CD14-positive monocyte (primary cell): ENCODE measurements around the gene HABP4. TPM values are rescaled to one million over a fixed set of nuclear protein-coding genes. Genes with fewer than 3 reads are reported as not detected.

Source experiments
- DNase-seq, 3 donors: peaks; one replicate each; pipeline ENCODE4 v3.0.0-alpha.2; 2011 to 2022
- H2AFZ ChIP-seq: 2 replicates; pipeline ENCODE4 v1.6.0; 2012; ENCODE audit warnings: mild to moderate bottlenecking, low read depth, low read length, inconsistent platforms; ENCODE audit not compliant: insufficient read depth, poor library complexity, severe bottlenecking
- H3K27ac ChIP-seq, 2 donors: 1 replicate in 1 of 2; 2 replicates in 1 of 2; pipeline ENCODE4 v1.5.1; 2012 to 2013; ENCODE audit warnings: low read length in 2 of 2, control low read depth in 1 of 2, inconsistent platforms in 1 of 2, low read depth in 1 of 2, mild to moderate bottlenecking in 1 of 2
- H3K27me3 ChIP-seq, 2 donors: one replicate each; pipeline versions ENCODE4 v1.6.0 to v1.6.1; 2011 to 2013; ENCODE audit warnings: low read length in 2 of 2; ENCODE audit not compliant: control insufficient read depth in 2 of 2, insufficient read depth in 2 of 2
- H3K36me3 ChIP-seq, 2 donors: replicated peaks in 1 of 2; 1 replicate in 1 of 2; 2 replicates in 1 of 2; pipeline versions ENCODE4 v1.5.1 to v1.6.1; 2012 to 2013; ENCODE audit warnings: low read length in 2 of 2, control low read depth in 1 of 2, inconsistent platforms in 1 of 2, mild to moderate bottlenecking in 1 of 2; ENCODE audit not compliant: insufficient read depth in 2 of 2, control insufficient read depth in 1 of 2
- H3K4me1 ChIP-seq, 2 donors: 1 replicate in 1 of 2; 2 replicates in 1 of 2; pipeline versions ENCODE4 v1.5.1 to v1.6.1; 2012 to 2013; ENCODE audit warnings: low read length in 2 of 2, control low read depth in 1 of 2, inconsistent platforms in 1 of 2, mild to moderate bottlenecking in 1 of 2, moderate library complexity in 1 of 2; ENCODE audit not compliant: insufficient read depth in 2 of 2, control insufficient read depth in 1 of 2
- H3K4me2 ChIP-seq: replicated peaks from 2 replicates; pipeline ENCODE3; 2012; ENCODE audit warnings: low read length, moderate library complexity, mild to moderate bottlenecking; ENCODE audit not compliant: poor library complexity, severe bottlenecking; ENCODE audit errors: extremely low read depth
- H3K4me3 ChIP-seq, 3 experiments: fragments of 200-600 bp in 1 of 3; sonication (generic) in 1 of 3; replicated peaks in 1 of 3; 1 replicate in 2 of 3; 2 replicates in 1 of 3; pipeline ENCODE4 v1.5.1; 2011 to 2013; ENCODE audit warnings: low read length in 3 of 3, mild to moderate bottlenecking in 3 of 3, control low read depth in 2 of 3, low read depth in 2 of 3, inconsistent platforms in 1 of 3, moderate library complexity in 1 of 3
- H3K79me2 ChIP-seq: 2 replicates; pipeline ENCODE4 v1.6.0; 2012; ENCODE audit warnings: mild to moderate bottlenecking, control low read depth, inconsistent platforms, low read length, moderate library complexity; ENCODE audit not compliant: insufficient read depth
- H3K9ac ChIP-seq: 2 replicates; pipeline ENCODE4 v1.6.0; 2017; ENCODE audit warnings: low read length, mild to moderate bottlenecking; ENCODE audit not compliant: insufficient read depth, poor library complexity, severe bottlenecking
- H3K9me3 ChIP-seq, 2 donors: replicated peaks in 1 of 2; 1 replicate in 1 of 2; 2 replicates in 1 of 2; pipeline versions ENCODE4 v1.5.1 to v1.6.1; 2012 to 2013; ENCODE audit warnings: low read length in 2 of 2, control low read depth in 1 of 2; ENCODE audit not compliant: control insufficient read depth in 1 of 2, insufficient read depth in 1 of 2
- H4K20me1 ChIP-seq: 2 replicates; pipeline ENCODE4 v1.6.0; 2012; ENCODE audit warnings: mild to moderate bottlenecking, low read length, control low read depth, moderate library complexity; ENCODE audit not compliant: insufficient read depth
- H3K27ac Mint-ChIP-seq, 7 donors: one replicate each; pipeline ENCODE4 v1.8.0; 2020; ENCODE audit warnings: mild to moderate bottlenecking in 7 of 7, mixed read lengths in 7 of 7, moderate library complexity in 6 of 7, inconsistent platforms in 2 of 7
- H3K27me3 Mint-ChIP-seq, 3 donors: one replicate each; pipeline ENCODE4 v1.8.0; 2021 to 2022; ENCODE audit warnings: low read depth in 3 of 3, mild to moderate bottlenecking in 3 of 3, mixed read lengths in 3 of 3, moderate library complexity in 3 of 3, inconsistent platforms in 1 of 3
- H3K36me3 Mint-ChIP-seq, 2 donors: one replicate each; pipeline ENCODE4 v1.8.0; 2020; ENCODE audit warnings: mixed read lengths in 2 of 2, inconsistent platforms in 1 of 2, mild to moderate bottlenecking in 1 of 2
- H3K4me1 Mint-ChIP-seq: one replicate; pipeline ENCODE4 v1.8.0; 2020; ENCODE audit warnings: mild to moderate bottlenecking, mixed read lengths
- H3K4me3 Mint-ChIP-seq, 2 donors: one replicate each; pipeline ENCODE4 v1.8.0; 2020; ENCODE audit warnings: mild to moderate bottlenecking in 2 of 2, mixed read lengths in 2 of 2, moderate library complexity in 1 of 2
- H3K9me3 Mint-ChIP-seq, 7 donors: one replicate each; pipeline ENCODE4 v1.8.0; 2020 to 2022; ENCODE audit warnings: mixed read lengths in 7 of 7, mild to moderate bottlenecking in 6 of 7, moderate library complexity in 6 of 7, inconsistent platforms in 2 of 7
- WGBS: methylation state at CpG from one replicate; pipeline ENCODE4 v1.1.5; 2013; ENCODE audit warnings: missing lambda C conversion rate; ENCODE audit not compliant: insufficient coverage; 5-methylcytosine and 5-hydroxymethylcytosine counted together
- intact Hi-C, 2 donors: fragments of 100-400 bp; cut with micrococcal nuclease; formaldehyde crosslinking; loops; one replicate each; pipeline versions ENCODE4 v1.15.0 to v1.15.1; 2023
- polyA plus RNA-seq, 3 donors: library from polyadenylated mRNA; depleted of rRNA in 1 of 3; unstranded in 2 of 3; stranded (reverse) in 1 of 3; fragments of 300-500 nt in 2 of 3; fragments of >200 nt in 1 of 3; fragmentation: Illumina TruSeq in 2 of 3; gene quantifications; 1 replicate in 2 of 3; 2 replicates in 1 of 3; pipeline ENCODE4 v1.2.3, GENCODE V29; 2012 to 2021
- TF ChIP-seq, protein P1 (sequence below): fragments of 200-600 bp; IDR thresholded peaks from one replicate; pipeline ENCODE4 v1.8.0; 2022; ENCODE audit warnings: antibody characterized with exemption, mild to moderate bottlenecking

Gene HABP4
- polyA plus RNA-seq, 3 donors, result 0.54 to 0.97 (median 0.68) TPM

DNA sequence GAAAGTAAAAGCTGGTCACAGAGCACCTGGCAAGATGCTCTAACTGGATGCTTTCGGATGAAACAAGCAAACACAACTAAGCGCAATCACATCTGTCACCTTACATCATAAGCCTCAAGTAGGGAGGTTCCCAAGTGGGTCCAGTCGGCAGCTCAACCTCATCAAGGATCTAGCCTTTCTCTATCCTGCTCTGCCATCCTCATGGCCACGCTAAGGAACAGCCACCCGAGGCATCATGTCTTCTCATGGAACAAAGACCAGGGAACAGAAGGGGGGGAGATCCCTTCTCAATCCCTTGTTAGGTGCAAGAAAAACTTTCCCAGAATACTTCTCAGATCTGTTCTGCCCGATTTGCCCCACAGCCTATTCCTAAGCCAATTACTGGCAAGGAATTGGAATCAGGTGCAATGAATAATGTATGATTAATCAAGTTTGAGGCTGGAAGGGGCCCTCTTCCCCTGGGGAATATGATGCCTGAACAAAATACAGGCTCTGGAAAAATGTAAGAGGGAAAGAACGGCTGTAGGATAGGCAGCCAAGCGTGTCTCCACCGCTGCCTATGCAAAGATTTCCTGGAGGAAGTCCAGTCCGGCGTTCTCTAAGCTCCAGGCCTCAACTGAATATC, 1.3 kb upstream of the HABP4 start:
- intact Hi-C loops, result loop anchor here in 1 of 2 donors (10.0 kb wide), 1 partner anchor 206 kb away; the partner anchor contains the start of gene PRXL2C
- Histone ChIP-seq H3K9ac (no peak overlapping the region), H3K27ac (no peak overlapping the region), H4K20me1 (no peaks in the 10 kb centered on the region), H3K9me3 (no peaks in the 10 kb centered on the region), H3K79me2 (no peaks in the 10 kb centered on the region), H3K36me3 (no peaks in the 10 kb centered on the region), H3K27me3 (peaks cover 31 to 45% of the 10 kb centered on the region in 2 donors), H3K4me2 (no peak overlapping the region), H3K4me3 (no peak overlapping the region), H3K4me1 (peaks cover 14 to 20% of the 10 kb centered on the region in 2 donors), H2AFZ (peak overlapping the region; percentile 26)
- Mint-ChIP-seq H3K4me3 (peak overlapping the region in 1 of 2 donors; percentile 92), H3K9me3 (peaks cover 0 to 9% (median 3%) of the 10 kb centered on the region in 7 donors), H3K4me1 (peaks cover 14% of the 10 kb centered on the region), H3K27me3 (peaks cover 45 to 64% (median 55%) of the 10 kb centered on the region in 3 donors), H3K27ac (no peak overlapping the region), H3K36me3 (peaks cover 3% of the 10 kb centered on the region in 2 donors)
- TF ChIP-seq, protein P1, sequence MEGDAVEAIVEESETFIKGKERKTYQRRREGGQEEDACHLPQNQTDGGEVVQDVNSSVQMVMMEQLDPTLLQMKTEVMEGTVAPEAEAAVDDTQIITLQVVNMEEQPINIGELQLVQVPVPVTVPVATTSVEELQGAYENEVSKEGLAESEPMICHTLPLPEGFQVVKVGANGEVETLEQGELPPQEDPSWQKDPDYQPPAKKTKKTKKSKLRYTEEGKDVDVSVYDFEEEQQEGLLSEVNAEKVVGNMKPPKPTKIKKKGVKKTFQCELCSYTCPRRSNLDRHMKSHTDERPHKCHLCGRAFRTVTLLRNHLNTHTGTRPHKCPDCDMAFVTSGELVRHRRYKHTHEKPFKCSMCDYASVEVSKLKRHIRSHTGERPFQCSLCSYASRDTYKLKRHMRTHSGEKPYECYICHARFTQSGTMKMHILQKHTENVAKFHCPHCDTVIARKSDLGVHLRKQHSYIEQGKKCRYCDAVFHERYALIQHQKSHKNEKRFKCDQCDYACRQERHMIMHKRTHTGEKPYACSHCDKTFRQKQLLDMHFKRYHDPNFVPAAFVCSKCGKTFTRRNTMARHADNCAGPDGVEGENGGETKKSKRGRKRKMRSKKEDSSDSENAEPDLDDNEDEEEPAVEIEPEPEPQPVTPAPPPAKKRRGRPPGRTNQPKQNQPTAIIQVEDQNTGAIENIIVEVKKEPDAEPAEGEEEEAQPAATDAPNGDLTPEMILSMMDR, result no peak
- DNase-seq, result no peak
- WGBS, result 100% methylated on average over 1 of the region's 11 CpGs

DNA sequence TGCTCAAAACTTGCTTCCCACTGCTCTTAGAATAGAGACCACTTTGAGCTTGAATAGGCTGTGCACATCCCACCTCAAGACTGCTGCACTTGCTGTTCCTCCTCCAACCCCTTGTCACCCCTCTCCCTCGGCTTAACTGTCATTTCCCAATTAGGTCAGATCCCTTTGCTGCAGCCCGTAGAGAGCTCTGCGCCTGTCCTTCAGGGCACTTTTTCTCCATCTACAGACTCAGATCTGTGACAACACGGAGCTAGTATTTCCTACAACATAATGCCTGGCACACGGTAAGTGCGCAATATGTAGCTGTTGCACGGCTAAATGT, 485 bp upstream of the HABP4 start:
- Mint-ChIP-seq H3K27me3 (peaks cover 45 to 71% (median 59%) of the 10 kb centered on the region in 3 donors), H3K27ac (peak overlapping the region in 4 of 7 donors; percentile 8 to 91 (median 46)), H3K36me3 (peaks cover 3% of the 10 kb centered on the region in 2 donors), H3K9me3 (peaks cover 0 to 9% (median 3%) of the 10 kb centered on the region in 7 donors), H3K4me1 (peaks cover 14% of the 10 kb centered on the region), H3K4me3 (peak overlapping the region; percentile 76 to 92)
- peak overlapping the region; percentile 86 for H3K4me2 ChIP-seq
- H3K9ac ChIP-seq, result no peak overlapping the region
- no peaks in the 10 kb centered on the region for H3K79me2 ChIP-seq
- TF ChIP-seq, protein P1, result no peak
- H3K9me3 ChIP-seq, result no peaks in the 10 kb centered on the region
- peaks cover 31 to 45% of the 10 kb centered on the region in 2 donors for H3K27me3 ChIP-seq
- intact Hi-C loops, result loop anchor here in 1 of 2 donors (10.0 kb wide), 1 partner anchor 205 kb away; the partner anchor contains the start of gene PRXL2C
- DNase-seq, result no peak
- no peaks in the 10 kb centered on the region for H3K36me3 ChIP-seq
- peak overlapping the region; percentile 26 to 75 (median 37) for H3K4me3 ChIP-seq
- H3K4me1 ChIP-seq, result peaks cover 14 to 20% of the 10 kb centered on the region in 2 donors
- peak overlapping the region; percentile 85 for H2AFZ ChIP-seq
- WGBS, result 3% methylated on average over 7 of the region's 7 CpGs
- no peak overlapping the region for H3K27ac ChIP-seq
- no peaks in the 10 kb centered on the region for H4K20me1 ChIP-seq
